K562 (cell line): ENCODE results near the gene SLC35G3. TPM values are rescaled to one million over a fixed set of nuclear protein-coding genes. Genes with fewer than 3 reads are reported as not detected.

Experiments
- ATAC-seq: fragments of 200-7000 bp; cut with Tn5 transposase; 3 replicates; pipeline ENCODE4 v1.9.1; 2020; ENCODE audit warnings: moderate library complexity
- BruUV-seq: library from RNA; stranded (reverse); fragments of 400-500 nt; replicated peaks from 2 replicates; lab custom pipeline; 2021; lab: Mats Ljungman, UMichigan
- CTCF ChIA-PET: fragments of 300-600 bp; formaldehyde crosslinking; extraction: SDS; loops from one replicate; lab custom pipeline; 2021; ENCODE audit warnings: low intra/inter-chr PET ratio; lab: Yijun Ruan, JAX
- POLR2A ChIA-PET: fragments of 300-600, 350-650 bp; sonication (Branson Sonifier 250); formaldehyde crosslinking; extraction: SDS; loops from one replicate; lab custom pipeline; 2021; ENCODE audit warnings: antibody characterized with exemption, inconsistent platforms; lab: Yijun Ruan, JAX
- DNase-seq, 4 experiments: peaks; one replicate each; pipeline versions ENCODE4 v3.0.0 to v3.0.0-alpha.2; 2011 to 2018; ENCODE audit warnings: low spot score in 3 of 4, mixed read lengths in 3 of 4; ENCODE audit errors: extremely low read depth in 1 of 4
- FAIRE-seq: peaks from 2 replicates; lab custom pipeline; 2011; peaks lifted over from hg19 to GRCh38; lab: Jason Lieb, UNC
- H2AFZ ChIP-seq: 2 replicates; pipeline ENCODE4 v1.6.0; 2011; ENCODE audit warnings: low read depth, low read length, control low read depth, inconsistent platforms
- H3K27ac ChIP-seq: fragments of 200-600 bp; 3 replicates; pipeline ENCODE4 v1.8.0; 2011; ENCODE audit warnings: low read depth, mild to moderate bottlenecking, control low read depth, inconsistent platforms, low read length, moderate library complexity, mixed read lengths; ENCODE audit errors: extremely low read depth
- H3K27me3 ChIP-seq, 2 experiments: fragments of 300-600 bp in 1 of 2; 2 replicates in 1 of 2; 3 replicates in 1 of 2; pipeline versions ENCODE4 v1.6.0 to v1.8.0; 2011; ENCODE audit warnings: inconsistent platforms in 2 of 2, low read length in 2 of 2, mild to moderate bottlenecking in 1 of 2, mixed read lengths in 1 of 2, moderate library complexity in 1 of 2; ENCODE audit not compliant: control insufficient read depth in 2 of 2, insufficient read depth in 2 of 2
- H3K36me3 ChIP-seq: fragments of 300-600 bp; 3 replicates; pipeline ENCODE4 v1.8.0; 2011; ENCODE audit warnings: mild to moderate bottlenecking, low read length, inconsistent platforms; ENCODE audit not compliant: control insufficient read depth, insufficient read depth
- H3K4me1 ChIP-seq, 2 experiments: fragments of 200-600 bp in 1 of 2; replicated peaks in 1 of 2; 2 replicates in 1 of 2; 3 replicates in 1 of 2; pipeline versions ENCODE4 v1.5.1 to v1.8.0; 2011; ENCODE audit warnings: inconsistent platforms in 2 of 2, low read length in 2 of 2, mild to moderate bottlenecking in 1 of 2, mixed read lengths in 1 of 2, moderate library complexity in 1 of 2; ENCODE audit not compliant: control insufficient read depth in 2 of 2, insufficient read depth in 2 of 2
- H3K4me2 ChIP-seq: 2 replicates; pipeline ENCODE4 v1.6.1; 2011; ENCODE audit warnings: low read length, control low read depth, inconsistent platforms, mixed read lengths; ENCODE audit not compliant: insufficient read depth
- H3K4me3 ChIP-seq: fragments of 200-600 bp; sonication (generic), shearing (Covaris generic); 2 replicates; pipeline ENCODE4 v1.5.1; 2016; ENCODE audit warnings: control low read depth, inconsistent platforms
- H3K79me2 ChIP-seq: fragments of 200-600 bp; 3 replicates; pipeline ENCODE4 v1.8.0; 2011; ENCODE audit warnings: low read length, inconsistent platforms; ENCODE audit not compliant: control insufficient read depth, insufficient read depth
- H3K9ac ChIP-seq, 2 experiments: 2 replicates each; pipeline versions ENCODE4 v1.6.0 to v1.6.1; 2011; ENCODE audit warnings: low read depth in 2 of 2, low read length in 2 of 2, control low read depth in 1 of 2, inconsistent platforms in 1 of 2, mild to moderate bottlenecking in 1 of 2, mixed read lengths in 1 of 2; ENCODE audit not compliant: insufficient read depth in 1 of 2
- H3K9me1 ChIP-seq: one replicate; pipeline ENCODE4 v1.6.0; 2011; ENCODE audit warnings: inconsistent platforms, mild to moderate bottlenecking, low read length, moderate library complexity; ENCODE audit not compliant: control insufficient read depth, insufficient read depth
- H3K9me3 ChIP-seq: replicated peaks from 2 replicates; pipeline ENCODE4 v1.5.1; 2011; ENCODE audit warnings: low read depth, low read length, inconsistent platforms; ENCODE audit not compliant: control insufficient read depth, insufficient read depth
- H4K20me1 ChIP-seq: replicated peaks from 2 replicates; pipeline ENCODE4 v1.6.1; 2011; ENCODE audit warnings: low read length, inconsistent platforms, mixed read lengths; ENCODE audit not compliant: control insufficient read depth, insufficient read depth
- GABPB2 ChIP-seq: fragments of 250-450 bp; sonication (Bioruptor Pico); conservative IDR thresholded peaks from 2 replicates; pipeline ENCODE4 v1.5.1; 2021; ENCODE audit warnings: mild to moderate bottlenecking
- SRF ChIP-seq, 2 experiments: fragments of 250-450, 450-650 bp in 1 of 2; sonication (Bioruptor Pico) in 1 of 2; sonication (generic) in 1 of 2; formaldehyde crosslinking; IDR thresholded peaks; 2 replicates each; pipeline versions ENCODE4 v1.5.0 to v1.5.1; 2020 to 2022; ENCODE audit warnings: mild to moderate bottlenecking in 1 of 2, missing genetic modification reagents in 1 of 2
- ZNF274 ChIP-seq: IDR thresholded peaks from 2 replicates; pipeline ENCODE4 v1.6.1; 2011; ENCODE audit warnings: low read depth, mild to moderate bottlenecking, low read length, moderate library complexity, borderline replicate concordance
- WGBS: fragments of 100-300 bp; shearing (Covaris generic); methylation state at CpG from one replicate; pipeline ENCODE4 v1.1.6; 2016; ENCODE audit warnings: low coverage, mixed read lengths; ENCODE audit not compliant: insufficient coverage; ENCODE audit errors: missing lambda C conversion rate; 5-methylcytosine and 5-hydroxymethylcytosine counted together
- in situ Hi-C: fragments of 300-500 bp; cut with MboI; formaldehyde crosslinking; loops from 4 replicates; pipeline ENCODE4 v1.15.0; 2018; ENCODE audit warnings: inconsistent platforms, mixed read lengths
- intact Hi-C: fragments of 100-400 bp; cut with micrococcal nuclease; formaldehyde crosslinking; loops from 2 replicates; pipeline ENCODE4 v1.14.2; 2022
- polyA plus RNA-seq, 8 experiments: library from polyadenylated mRNA; depleted of rRNA in 4 of 8; stranded (reverse) in 5 of 8; unstranded in 3 of 8; fragments of >200 nt; fragmentation: Nextera tagmentation in 2 of 8; fragmentation: Illumina TruSeq in 1 of 8; extraction: Ambion mirVana in 2 of 8; extraction: Trizol in 1 of 8; gene quantifications; 2 replicates each; pipeline versions ENCODE4 v1.2.1 to v1.2.3, GENCODE V29; 2011 to 2014; ENCODE audit warnings: inconsistent platforms in 1 of 8, missing spikeins in 1 of 8
- total RNA-seq, 7 experiments: library from RNA; depleted of rRNA in 6 of 7; stranded (reverse); fragments of >200 nt in 6 of 7; fragmentation: Illumina TruSeq in 2 of 7; extraction: Trizol in 2 of 7; gene quantifications; 2 replicates each; pipeline versions ENCODE4 v1.2.1 to v1.2.3, GENCODE V29; 2011 to 2021; ENCODE audit warnings: low replicate concordance in 1 of 7

The SLC35G3 gene
- total and polyA plus RNA-seq, 9 of the 15 experiments (the other 6 are each of a cell fraction or from before 2014, with no cell fraction given), result not detected

DNA sequence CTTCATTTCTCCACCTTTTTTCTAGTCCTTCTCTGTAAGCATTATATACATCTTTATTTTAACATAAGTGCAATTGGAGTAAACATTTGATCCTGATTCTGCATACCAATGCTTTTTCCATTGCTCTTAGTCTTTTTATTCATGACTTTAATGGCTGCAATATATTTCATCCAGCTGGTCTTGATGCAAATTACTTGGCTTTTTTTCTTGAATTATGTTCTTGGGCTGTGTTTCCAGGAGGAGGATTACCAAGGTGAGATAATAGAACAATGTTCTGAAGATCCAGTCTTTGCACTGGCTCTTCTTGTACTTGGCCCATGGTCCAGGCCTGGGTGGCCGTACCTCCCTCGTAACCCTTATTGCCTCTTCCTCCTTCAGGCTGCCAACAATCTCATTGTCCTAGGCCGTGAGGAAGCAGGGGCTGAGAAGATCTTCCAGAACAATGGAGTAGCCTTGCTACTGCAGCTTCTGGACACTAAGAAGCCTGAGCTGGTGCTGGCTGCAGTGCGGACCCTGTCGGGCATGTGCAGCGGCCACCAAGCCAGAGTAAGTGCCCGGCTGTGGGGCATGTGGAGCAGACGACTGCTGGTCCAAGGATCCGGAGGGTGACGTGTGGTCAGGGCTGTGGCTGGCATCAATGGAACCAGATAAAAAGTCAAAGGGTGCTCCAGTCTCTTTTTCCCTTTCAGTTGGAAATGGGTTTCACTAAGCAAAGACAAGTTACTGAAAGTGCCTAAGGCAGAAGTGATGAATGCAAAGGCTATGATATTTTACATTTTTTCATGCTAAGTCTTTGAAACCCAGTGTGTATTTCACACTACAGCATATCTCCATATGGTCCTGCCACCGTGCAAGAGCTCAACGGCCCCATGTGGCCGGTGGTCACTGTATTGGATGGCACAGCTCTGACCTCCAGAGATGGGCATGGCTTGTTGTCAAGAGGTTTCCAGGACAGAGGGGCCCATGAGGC is 39.7 kb downstream of the SLC35G3 start:
- DNase-seq (no peak), FAIRE-seq (no peak), ATAC-seq (no peak)
- Histone ChIP-seq H3K4me3 (no peak overlapping the region), H3K4me1 (no peaks in the 10 kb centered on the region), H3K27ac (no peak overlapping the region), H4K20me1 (0 out of 2 replicates have a peak, but pooled peaks cover 4% of the 10 kb centered on the region), H3K9me1 (no peaks in the 10 kb centered on the region), H3K36me3 (no peaks in the 10 kb centered on the region), H3K4me2 (no peak overlapping the region), H3K79me2 (no peaks in the 10 kb centered on the region), H3K9ac (0 out of 4 replicates have a peak overlapping the region, but pooled peaks of 1 of the 2 experiments have one; percentile 58), H3K27me3 (peaks cover 40 to 51% of the 10 kb centered on the region in 2 experiments), H2AFZ (no peak overlapping the region), H3K9me3 (no peaks in the 10 kb centered on the region)
- no TSS peak for BruUV-seq
- whole genome bisulfite sequencing, result 2% methylated on average over 13 of the region's 13 CpGs
- intact Hi-C loops (no loop called here), in situ Hi-C loops (no loop called here)
- ChIA-PET POLR2A (no interaction called here), CTCF (no interaction called here)
- no peak for TF ChIP-seq ZNF274

- FAIRE-seq (no peak), DNase-seq (no peak), ATAC-seq (no peak)
- intact Hi-C loops (no loop called here), in situ Hi-C loops (no loop called here)
- Histone ChIP-seq H3K27ac (no peak overlapping the region), H3K27me3 (peaks cover 49 to 56% of the 10 kb centered on the region in 2 experiments), H3K4me2 (no peak overlapping the region), H2AFZ (no peak overlapping the region), H3K79me2 (no peaks in the 10 kb centered on the region), H3K9ac (no peak overlapping the region), H3K4me1 (no peaks in the 10 kb centered on the region), H3K9me3 (no peaks in the 10 kb centered on the region), H3K9me1 (no peaks in the 10 kb centered on the region), H4K20me1 (0 out of 2 replicates have a peak, but pooled peaks cover 7% of the 10 kb centered on the region), H3K4me3 (no peak overlapping the region), H3K36me3 (no peaks in the 10 kb centered on the region)
- ChIA-PET POLR2A (no interaction called here), CTCF (no interaction called here)
- no TSS peak for BruUV-seq
- WGBS, result under 1% methylated on average over 13 of the region's 13 CpGs
- TF ChIP-seq SRF (CRISPR knock-in tag; IDR thresholded peaks at IDR 0.05) (no peak), GABPB2 (no peak)
- TF ChIP-seq, all 486 proteins: peak for 0
Observed at GRCh38 chr17:35152421-35153140, 41.6 kb downstream of the SLC35G3 start.
